Germinal center (tissue), 1 donor: ENCODE results near the gene TSFM.
A peak's percentile ranks its signal among the peaks of the same experiment; 100 is the strongest.
"Not testable (repeated sequence)": the region's sequence is repeated elsewhere in the genome, so short reads cannot be mapped to it uniquely, and the experiment has no call there.

Experiments used
- DNase-seq: peaks from one replicate; pipeline ENCODE4 v3.0.0; 2012; ENCODE audit warnings: mixed read lengths, low spot score

Gene TSFM

DNA sequence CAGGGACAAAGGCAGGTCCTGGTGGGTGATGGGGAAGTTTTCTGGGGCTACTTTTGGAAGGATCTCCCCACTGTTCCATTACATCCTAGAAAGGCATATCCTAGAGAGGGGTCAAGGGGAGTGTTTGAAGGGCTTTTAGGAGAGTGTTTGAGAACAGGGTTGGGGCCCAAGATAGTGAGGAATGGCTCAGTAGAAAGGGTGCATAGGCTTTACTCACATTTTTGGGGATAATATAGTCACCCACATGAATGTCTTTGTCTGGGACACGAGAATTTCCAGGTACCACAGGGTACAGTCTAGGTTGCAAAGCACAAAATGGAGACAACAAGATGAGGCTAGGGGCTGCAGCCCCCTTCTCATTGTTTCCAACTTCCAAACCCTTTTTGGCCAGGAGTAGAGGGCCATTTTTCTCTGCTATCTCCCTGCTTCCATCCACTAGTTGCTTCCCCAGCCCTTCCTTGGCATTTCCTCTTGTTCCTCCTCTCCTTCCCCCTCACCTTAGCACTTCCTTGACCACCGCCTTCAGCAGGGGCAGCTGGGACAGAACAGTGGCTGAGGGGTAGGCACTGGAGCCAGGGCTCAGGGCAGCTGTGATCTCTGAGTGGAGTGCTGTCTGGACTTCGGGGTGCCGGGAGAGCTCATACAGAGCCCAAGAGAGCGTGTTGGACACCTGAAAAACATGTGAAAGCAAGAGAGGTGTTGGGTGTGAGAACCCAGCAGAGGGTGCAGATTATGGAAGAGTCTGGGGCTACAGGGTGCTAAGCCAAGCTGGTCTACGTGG lies 18.5 kb upstream of the TSFM start:
- DNase-seq = no peak

GRCh38 chr12:57764662-57765002 lies 18.0 kb upstream of the TSFM start:
- no peak for DNase-seq

DNA sequence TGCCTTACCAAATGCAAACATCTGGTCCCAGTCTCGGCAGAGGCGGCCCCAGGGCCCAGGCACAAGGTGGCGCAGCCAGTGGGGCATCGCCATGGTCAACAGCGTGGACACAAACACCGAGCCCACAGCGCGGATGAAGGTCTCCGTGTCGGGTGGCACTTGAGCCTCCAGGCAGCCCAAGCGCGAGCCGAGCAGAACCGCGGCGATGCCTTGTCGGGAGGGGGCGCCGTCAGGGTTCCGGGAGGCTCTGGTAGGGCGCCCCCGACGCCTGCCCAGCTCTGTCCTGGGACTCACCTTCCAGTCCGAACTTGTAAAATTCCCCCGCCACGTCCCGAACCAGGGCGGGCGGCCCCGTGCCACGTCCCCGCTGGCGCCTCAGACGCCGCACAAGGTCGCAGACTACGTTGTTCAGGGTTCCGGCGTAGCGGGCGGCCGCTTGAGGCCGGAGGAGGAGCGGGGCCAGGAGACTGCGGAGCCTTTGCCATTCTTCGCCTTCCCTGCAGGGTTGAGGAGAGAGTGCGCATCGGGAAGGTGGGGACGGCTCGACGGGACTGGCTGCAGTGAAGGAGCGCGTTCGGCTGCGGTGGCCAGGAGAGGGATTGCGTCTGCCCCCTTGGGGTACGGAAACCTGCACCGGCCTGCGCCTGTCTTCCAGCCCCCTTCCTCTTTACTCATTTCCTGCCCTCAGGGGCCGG lies 17.4 kb upstream of the TSFM start:
- peak; percentile 53 for DNase-seq

DNA sequence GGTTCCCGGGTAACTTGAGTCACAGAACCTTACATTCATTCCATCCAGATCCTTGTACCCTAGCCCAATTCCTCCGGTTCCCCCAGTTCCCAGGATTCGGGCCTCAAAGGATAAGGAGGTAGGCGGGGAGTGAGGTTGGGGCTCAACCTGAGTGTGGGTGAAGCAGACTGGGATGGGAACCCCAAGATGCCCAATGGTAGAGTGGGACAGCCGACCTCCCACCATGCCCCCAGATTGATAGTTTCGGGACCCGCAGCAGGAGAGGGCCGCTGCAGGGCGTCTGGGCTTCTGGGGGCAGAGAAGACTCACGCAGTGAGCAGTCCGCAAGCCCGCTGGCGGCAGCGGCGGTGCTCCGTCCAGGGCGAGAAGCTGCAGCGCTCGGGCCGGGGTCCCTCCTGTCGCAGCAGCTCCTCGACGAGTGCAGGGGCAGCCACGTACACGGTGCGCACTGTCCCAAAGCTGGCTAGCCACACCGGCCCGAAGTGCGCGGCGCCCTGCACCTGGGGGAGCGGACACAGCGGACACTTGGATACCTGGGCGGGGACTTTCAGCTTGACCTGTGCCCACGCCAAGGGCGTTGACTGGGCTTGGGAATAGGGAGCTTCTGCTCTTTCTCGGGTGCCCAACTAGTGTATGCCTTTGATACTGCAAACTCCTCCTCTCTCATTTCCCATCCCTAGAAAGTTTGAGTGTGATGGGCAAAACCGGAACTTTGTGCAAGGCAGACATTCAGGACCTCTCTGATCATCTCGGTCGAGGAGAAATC lies 16.7 kb upstream of the TSFM start:
- no peak for DNase-seq

GRCh38 chr12:57766464-57767304 lies 15.9 kb upstream of the TSFM start, which contains the start of gene CYP27B1:
TSS of gene CYP27B1 (minus strand) at chr12:57767078. CDS start at chr12:57767041, 37 bp downstream.
- no peak for DNase-seq

DNA sequence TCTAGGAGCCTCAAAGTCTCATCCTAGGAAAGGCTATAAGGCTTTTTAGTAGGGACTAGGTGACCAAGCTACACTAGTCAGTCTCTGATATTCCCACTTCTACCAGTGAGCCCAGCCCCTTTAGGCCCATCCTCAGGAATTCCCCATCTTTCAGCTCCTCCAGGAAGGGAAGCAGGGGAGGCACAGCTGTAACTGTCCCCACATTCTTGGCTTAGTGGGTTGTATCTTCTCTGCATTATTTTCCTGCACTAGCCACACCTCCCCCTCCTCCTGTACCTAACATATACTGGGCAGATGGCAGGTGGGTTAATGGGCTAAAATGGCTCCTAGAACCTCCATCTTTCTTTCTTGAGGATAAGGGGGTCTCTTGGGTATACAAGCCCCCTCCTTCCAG lies 15.3 kb upstream of the TSFM start:
- no peak for DNase-seq

DNA sequence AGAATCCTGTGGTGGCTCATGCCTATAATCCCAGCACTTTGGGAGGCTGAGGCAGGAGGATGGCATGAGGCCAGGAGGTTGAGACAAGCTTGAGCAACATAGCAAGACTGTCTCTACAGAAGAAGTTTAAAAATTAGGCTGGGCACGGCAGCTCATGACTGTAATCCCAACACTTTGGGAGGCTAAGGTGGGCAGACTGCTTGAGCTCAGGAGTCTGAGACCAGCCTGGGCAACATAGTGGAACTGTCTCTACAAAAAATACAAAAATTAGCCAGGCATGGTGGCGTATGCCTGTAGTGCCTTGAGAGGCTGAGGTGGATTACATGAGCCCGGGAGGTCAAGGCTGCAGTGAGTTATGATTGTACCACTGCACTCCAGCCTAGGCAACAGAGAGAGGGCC lies 14.7 kb upstream of the TSFM start:
- DNase-seq = no peak

GRCh38 chr12:57769594-57769993 lies 13.0 kb upstream of the TSFM start:
- DNase-seq = no peak

DNA sequence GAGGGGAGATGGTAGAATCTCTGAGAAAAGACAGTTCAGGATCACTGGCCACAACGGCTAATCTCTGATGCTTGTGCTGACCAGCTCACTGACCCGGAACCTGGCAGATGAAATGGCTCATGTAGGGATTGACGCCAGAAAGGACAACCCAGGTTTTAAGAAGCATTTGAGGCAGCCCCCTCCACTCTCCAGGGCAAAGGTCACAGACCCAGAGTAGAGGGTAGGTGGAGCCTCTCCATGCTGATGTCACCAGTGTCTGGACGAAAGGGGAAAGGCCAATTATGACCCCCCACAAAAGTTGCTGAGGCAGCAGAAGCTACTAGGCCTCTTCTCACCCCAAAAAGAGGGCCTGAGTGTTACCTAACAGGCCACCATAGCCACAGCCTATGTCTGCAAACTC lies 11.9 kb upstream of the TSFM start:
- no peak for DNase-seq

DNA sequence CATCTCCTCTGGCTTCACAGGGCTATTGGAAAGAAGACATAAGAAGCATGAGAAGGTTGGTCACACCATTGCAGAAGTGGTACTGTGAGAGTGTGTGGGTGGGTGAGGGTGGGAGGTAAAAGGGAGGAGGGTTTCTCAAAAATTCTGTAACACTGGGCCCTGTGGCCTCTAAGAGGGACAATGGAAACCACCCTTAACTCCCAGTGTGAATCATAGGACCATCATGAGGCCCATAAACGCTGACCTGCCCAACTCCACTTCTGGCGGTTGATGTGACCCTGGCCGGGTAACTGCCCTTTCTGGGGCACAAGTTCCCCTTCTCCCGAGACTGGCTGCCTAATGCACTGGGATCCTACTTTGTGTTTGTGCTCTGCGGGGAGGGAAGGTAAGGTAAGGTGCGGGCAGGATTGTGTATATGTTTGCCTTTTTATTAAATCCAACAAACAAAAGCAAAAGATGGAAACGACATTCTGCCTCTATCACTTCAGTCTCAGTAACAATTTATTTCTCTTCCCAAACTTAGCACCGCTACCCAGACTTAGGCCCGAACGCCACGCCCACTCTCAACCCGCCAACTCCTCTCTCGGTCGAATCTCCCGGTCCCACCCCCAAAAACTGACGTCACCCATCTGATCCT lies 11.2 kb upstream of the TSFM start:
- peak; percentile 84 for DNase-seq

GRCh38 chr12:57771873-57772428 lies 10.6 kb upstream of the TSFM start, which contains the start of gene METTL1:
TSS of gene METTL1 (minus strand) at chr12:57772105. CDS start at chr12:57772083, 22 bp downstream.
- DNase-seq = peak; percentile 89

DNA sequence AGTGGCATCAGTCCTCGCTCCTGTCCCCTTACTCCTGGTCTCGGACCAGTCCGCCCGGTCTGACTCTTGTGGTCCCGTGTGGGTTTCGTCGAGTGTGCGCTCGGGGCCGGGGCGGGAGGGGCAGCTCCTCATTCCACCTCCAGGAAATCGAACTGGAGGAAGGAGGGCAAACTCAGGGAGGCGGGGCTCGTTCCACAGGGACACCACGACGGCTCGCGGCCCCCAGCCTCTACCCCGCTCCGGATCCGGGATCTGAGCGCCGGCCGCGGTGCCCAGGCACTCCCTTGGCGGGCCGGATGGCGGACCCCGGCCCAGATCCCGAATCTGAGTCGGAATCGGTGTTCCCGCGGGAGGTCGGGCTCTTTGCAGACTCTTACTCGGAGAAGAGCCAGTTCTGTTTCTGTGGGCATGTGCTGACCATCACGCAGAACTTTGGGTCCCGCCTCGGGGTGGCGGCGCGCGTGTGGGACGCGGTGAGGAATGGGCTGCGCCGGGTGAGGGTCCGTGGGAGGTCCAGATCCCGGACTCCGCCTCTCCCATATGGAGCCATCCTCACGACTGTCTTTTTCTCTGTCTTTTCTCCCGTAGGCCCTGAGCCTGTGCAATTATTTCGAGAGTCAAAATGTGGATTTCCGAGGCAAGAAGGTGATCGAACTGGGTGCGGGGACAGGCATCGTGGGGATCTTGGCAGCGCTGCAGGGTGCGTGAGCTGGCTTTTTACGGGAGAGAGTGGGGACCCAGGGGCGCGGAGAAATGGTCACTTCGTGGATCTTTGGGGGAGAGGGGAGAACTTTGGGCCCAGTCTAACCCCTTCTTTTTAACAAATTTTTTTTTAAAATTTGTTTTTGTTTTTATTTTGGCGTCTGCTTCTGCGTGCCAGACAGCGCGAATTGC lies 9.9 kb upstream of the TSFM start, which contains the start of gene EEF1AKMT3:
Gene EEF1AKMT3 (plus strand): TSS at position 186 of the 894 bp plus-strand sequence. CDS start 111 bp downstream, at position 297.
- DNase-seq = peak; percentile 51

GRCh38 chr12:57774634-57775033 lies 8.0 kb upstream of the TSFM start:
- not testable (repeated sequence) for DNase-seq

GRCh38 chr12:57775044-57775443 lies 7.5 kb upstream of the TSFM start:
- DNase-seq = no peak

- no peak for DNase-seq
Measured at GRCh38 chr12:57775563-57776246, 6.9 kb upstream of the TSFM start.

GRCh38 chr12:57776247-57776587 lies 6.4 kb upstream of the TSFM start:
- no peak for DNase-seq

GRCh38 chr12:57777367-57777766 lies 5.2 kb upstream of the TSFM start:
- DNase-seq = no peak

DNA sequence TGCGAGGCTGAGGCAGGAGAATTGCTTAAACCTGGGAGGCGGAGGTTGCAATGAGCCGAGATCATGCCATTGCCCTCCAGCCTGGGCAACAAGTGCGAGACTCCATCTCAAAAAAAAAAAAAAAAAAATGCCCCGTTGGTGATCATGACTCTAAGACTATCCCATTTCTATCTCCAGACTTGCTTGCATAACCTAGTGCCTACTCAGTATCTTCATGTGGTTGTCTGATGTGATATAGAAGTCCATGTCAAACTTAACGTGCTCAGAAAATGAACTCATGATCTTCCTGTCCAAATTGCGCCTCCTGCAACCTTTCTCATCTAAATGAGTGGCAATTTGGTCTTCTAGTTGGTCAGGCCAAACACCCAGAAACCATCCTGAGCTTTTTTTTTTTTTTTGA lies 4.7 kb upstream of the TSFM start:
- no peak for DNase-seq

DNA sequence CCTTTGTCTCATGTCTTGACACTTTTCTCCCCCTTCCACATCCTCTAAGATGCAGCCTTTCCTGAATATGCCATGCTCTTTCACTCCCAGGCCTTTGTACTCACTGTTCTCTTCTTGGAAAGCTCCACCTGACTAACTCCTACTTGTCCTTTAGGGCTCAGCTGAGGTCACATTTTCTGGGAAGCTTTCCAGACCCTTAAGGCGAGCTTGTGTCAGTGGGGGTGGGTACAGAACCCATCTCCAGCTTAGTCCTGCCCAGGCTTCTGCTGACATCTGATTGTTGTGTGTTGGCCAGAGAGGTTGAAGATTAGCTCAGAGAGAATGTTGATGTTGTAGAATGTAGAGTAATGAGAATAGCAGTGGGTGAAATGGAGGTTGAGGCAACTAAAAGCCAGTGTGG lies 2.9 kb upstream of the TSFM start:
- no peak for DNase-seq
